ENCODE results near the gene COG1. TPM values are rescaled to one million over a fixed set of nuclear protein-coding genes. Genes with fewer than 3 reads are reported as not detected.
"Not testable (repeated sequence)": the region's sequence is repeated elsewhere in the genome, so short reads cannot be mapped to it uniquely, and the experiment has no call there.

Gene COG1
- total and polyA plus RNA-seq, 2 donors (not counting 3 experiments of a cell fraction or from before 2014, with no cell fraction given), result 26.2 to 39.0 TPM

GRCh38 chr17:73148540-73149334 is 44.1 kb upstream of the COG1 start:
- Histone ChIP-seq H3K27me3 (ENCODE audit: control insufficient read depth in 2 of 2, insufficient read depth in 2 of 2, low read length in 2 of 2) (peaks cover 0 to 3% of the 10 kb centered on the region in 2 experiments), H3K79me2 (ENCODE audit: control insufficient read depth, insufficient read depth, low read length) (no peaks in the 10 kb centered on the region), H3K4me1 (ENCODE audit: control insufficient read depth, extremely low read depth, insufficient read depth, low read length) (no peaks in the 10 kb centered on the region), H3K9me3 (replicated peaks; ENCODE audit: control insufficient read depth, insufficient read depth, low read length) (peaks cover 2% of the 10 kb centered on the region), H3K9me1 (replicated peaks; ENCODE audit: control insufficient read depth, extremely low read depth, insufficient read depth, low read length) (no peaks in the 10 kb centered on the region), H3K4me3 (replicated peaks in 1 of 3; ENCODE audit: insufficient read depth in 1 of 3, low read depth in 1 of 3, low read length in 3 of 3) (no peak overlapping the region), H3K4me2 (ENCODE audit: insufficient read depth, low read length) (no peak overlapping the region), H3K36me3 (ENCODE audit: control insufficient read depth in 2 of 2, extremely low read depth in 1 of 2, insufficient read depth in 2 of 2, low read length in 2 of 2) (no peaks in the 10 kb centered on the region), H2AFZ (ENCODE audit: low read depth, low read length) (no peak overlapping the region), H3K27ac (ENCODE audit: insufficient read depth, low read depth, low read length) (no peak overlapping the region), H4K20me1 (replicated peaks; ENCODE audit: control insufficient read depth, extremely low read depth, insufficient read depth, low read length) (no peaks in the 10 kb centered on the region), H3K9ac (replicated peaks; ENCODE audit: extremely low read depth, insufficient read depth, low read length) (no peak overlapping the region)
- CTCF ChIA-PET, result interaction anchor here (0.8 kb wide), 1 partner anchor 423 kb away, joined by 3 read pairs; no protein-coding TSS in a partner anchor
- FAIRE-seq, result peak; percentile 40
- no TSS peak for BruUV-seq (replicated peaks)
- POLR2A ChIA-PET, result no interaction called here
- dilution Hi-C loops (cut with MboI; ENCODE audit: extremely low pct_ligation_motif_present, low sequenced_read_pairs) (no loop called here), intact Hi-C loops (cut with micrococcal nuclease) (no loop called here)
- TF ChIP-seq MYC (IDR thresholded peaks at IDR 0.05; ENCODE audit: low read depth, low read length) (no peak), FOS (IDR thresholded peaks at IDR 0.05; ENCODE audit: borderline replicate concordance, insufficient read depth, low read length) (no peak), CTCF (IDR thresholded peaks at IDR 0.05; ENCODE audit: extremely low read depth in 1 of 2, insufficient read depth in 1 of 2, low read depth in 1 of 2, low read length in 2 of 2) (no peak), JUN (IDR thresholded peaks at IDR 0.05; ENCODE audit: borderline replicate concordance, insufficient read depth, insufficient read length, low read depth) (no peak), POLR2AphosphoS5 (IDR thresholded peaks at IDR 0.05; ENCODE audit: insufficient read depth, low read depth, low read length) (no peak), GATA2 (IDR thresholded peaks at IDR 0.05; ENCODE audit: insufficient read depth, insufficient read length, low read depth, low read length) (no peak), EZH2 (IDR thresholded peaks at IDR 0.05; ENCODE audit: borderline replicate concordance, low read depth, low read length, severe bottlenecking) (no peak), POLR2A (IDR thresholded peaks at IDR 0.05; ENCODE audit: low read depth, low read length) (no peak)
- TF ChIP-seq, protein P1, sequence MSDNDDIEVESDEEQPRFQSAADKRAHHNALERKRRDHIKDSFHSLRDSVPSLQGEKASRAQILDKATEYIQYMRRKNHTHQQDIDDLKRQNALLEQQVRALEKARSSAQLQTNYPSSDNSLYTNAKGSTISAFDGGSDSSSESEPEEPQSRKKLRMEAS (IDR thresholded peaks at IDR 0.05; ENCODE audit: insufficient read depth, insufficient read length), result no peak
- no peak for DNase-seq (ENCODE audit: low read depth, low spot score)

DNA sequence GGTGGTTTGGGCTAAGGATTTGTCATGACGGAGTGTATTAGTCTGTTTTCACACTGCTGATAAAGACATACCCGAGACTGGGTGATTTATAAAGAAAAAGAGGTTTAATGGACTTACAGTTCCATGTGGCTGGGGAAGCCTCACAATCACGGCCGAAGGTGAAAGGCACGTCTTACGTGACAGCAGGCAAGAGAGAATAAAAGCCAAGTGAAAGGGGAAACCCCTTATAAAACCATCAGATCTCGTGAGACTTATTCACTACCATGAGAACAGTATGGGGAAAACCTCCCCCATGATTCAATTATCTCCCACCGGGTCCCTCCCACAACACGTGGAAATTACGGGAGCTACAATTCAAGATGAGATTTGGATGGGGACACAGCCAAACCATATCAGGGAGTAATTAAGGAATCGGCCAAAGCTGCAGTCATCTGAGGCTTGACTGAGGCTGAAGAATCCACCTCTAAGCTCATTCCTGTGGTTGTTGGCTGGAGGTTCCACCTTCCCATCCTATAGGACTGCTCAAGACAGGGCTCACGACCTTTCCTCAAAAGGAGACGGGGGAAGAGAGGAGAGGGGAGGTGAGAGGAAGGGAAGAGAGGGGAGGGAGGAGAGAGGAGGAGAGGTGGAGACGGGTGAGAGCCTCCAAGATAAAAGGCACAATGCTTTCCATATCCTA is 42.1 kb upstream of the COG1 start:
- H4K20me1 ChIP-seq (replicated peaks; ENCODE audit: control insufficient read depth, extremely low read depth, insufficient read depth, low read length); H3K4me2 ChIP-seq (ENCODE audit: insufficient read depth, low read length); dilution Hi-C loops (cut with MboI; ENCODE audit: extremely low pct_ligation_motif_present, low sequenced_read_pairs); intact Hi-C loops (cut with micrococcal nuclease); H3K27ac ChIP-seq (ENCODE audit: insufficient read depth, low read depth, low read length); BruUV-seq (replicated peaks); POLR2A ChIA-PET; H3K9ac ChIP-seq (replicated peaks; ENCODE audit: extremely low read depth, insufficient read depth, low read length); H3K4me1 ChIP-seq (ENCODE audit: control insufficient read depth, extremely low read depth, insufficient read depth, low read length); H3K36me3 ChIP-seq (ENCODE audit: control insufficient read depth in 2 of 2, extremely low read depth in 1 of 2, insufficient read depth in 2 of 2, low read length in 2 of 2); H2AFZ ChIP-seq (ENCODE audit: low read depth, low read length); H3K79me2 ChIP-seq (ENCODE audit: control insufficient read depth, insufficient read depth, low read length); H3K4me3 ChIP-seq (replicated peaks in 1 of 3; ENCODE audit: insufficient read depth in 1 of 3, low read depth in 1 of 3, low read length in 3 of 3); H3K9me3 ChIP-seq (replicated peaks; ENCODE audit: control insufficient read depth, insufficient read depth, low read length); FAIRE-seq; H3K27me3 ChIP-seq (ENCODE audit: control insufficient read depth in 2 of 2, insufficient read depth in 2 of 2, low read length in 2 of 2); DNase-seq (ENCODE audit: low read depth, low spot score); H3K9me1 ChIP-seq (replicated peaks; ENCODE audit: control insufficient read depth, extremely low read depth, insufficient read depth, low read length): not testable (repeated sequence)
- CTCF ChIA-PET, result interaction anchor here (1.1 kb wide), 1 partner anchor 425 kb away, joined by 5 read pairs; no protein-coding TSS in a partner anchor

Data from endothelial cell of umbilical vein (primary cell).